Activated CD4-positive, CD25-positive, alpha-beta regulatory T cell (primary cell): ENCODE measurements around the gene ALDH4A1.
"Not testable (repeated sequence)": the region's sequence is repeated elsewhere in the genome, so short reads cannot be mapped to it uniquely, and the experiment has no call there.

Experiments used
- DNase-seq, 4 experiments: peaks; one replicate each; lab custom pipeline; 2025; lab: John Stamatoyannopoulos, UW

ALDH4A1 gene

DNA sequence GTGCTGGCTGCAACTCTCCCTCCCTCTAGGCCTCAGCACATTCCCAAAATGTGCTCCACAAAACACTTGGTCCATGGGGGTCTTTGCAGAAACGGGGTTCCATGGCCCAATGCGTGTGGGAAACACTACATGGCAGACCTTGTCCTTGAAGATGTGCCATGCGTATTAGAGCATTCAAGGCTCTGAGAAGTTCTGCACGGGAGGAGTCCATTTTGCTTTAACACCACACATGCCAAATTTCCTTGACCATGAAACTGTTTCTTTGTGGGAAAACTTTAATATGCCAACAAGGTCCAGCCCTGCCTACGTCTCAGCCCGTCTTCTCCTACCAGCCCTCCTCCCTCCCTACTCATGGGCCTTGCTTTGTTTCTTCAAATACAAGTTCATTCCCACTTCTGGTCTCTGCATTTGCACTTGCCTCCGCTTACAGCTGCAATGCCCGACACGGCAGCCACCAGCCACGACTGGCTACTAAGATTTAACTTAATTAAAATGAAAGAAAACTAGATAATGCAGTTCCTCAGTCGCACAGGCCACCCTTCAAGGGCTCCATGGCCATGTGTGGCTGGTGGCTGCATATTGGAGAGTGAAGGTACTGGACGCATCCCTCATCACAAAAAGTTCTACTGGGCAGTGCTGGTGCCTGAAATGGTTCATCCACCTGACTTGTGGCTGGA, 23.7 kb downstream of the ALDH4A1 start:
- DNase-seq, result no peak

- DNase-seq, result no peak
Observed at GRCh38 chr1:18877282-18877681, 25.1 kb downstream of the ALDH4A1 start.

DNA sequence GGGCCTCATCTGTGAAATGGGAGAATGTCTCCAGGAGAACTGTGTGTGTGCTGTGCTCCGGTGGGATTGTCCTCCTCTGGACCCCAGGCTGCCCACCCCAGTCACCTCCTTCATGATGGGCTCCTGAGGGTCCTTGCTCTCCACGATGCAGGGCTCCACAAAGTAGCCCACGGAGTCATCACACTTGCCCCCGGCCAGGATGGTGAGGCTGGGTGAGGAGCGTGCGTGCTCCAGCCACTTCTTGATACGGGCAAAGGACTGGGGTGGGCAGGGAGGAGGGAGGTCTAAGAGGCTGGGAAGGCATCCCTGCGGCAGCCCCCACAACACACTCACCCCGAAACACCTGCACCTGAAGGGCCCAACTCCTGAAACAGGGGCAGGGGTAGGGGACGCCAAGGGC, 26.1 kb downstream of the ALDH4A1 start:
- no peak for DNase-seq

DNA sequence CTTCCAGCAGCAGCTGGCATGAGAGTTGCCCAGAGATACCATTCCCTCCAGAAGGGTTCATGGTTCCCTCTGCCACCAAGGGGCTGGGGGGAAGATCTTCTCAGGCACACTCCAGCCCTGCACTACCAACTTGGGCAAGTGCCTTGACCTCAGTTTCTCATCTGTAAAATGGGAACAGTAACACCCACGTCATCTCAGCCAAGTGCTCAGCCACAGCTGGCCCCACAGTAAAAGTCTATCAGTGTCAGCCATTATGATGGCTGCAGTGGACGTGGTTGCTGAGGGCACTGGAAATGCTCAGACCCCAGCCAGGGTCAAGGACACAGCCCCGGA, 26.6 kb downstream of the ALDH4A1 start:
- DNase-seq, result no peak

DNA sequence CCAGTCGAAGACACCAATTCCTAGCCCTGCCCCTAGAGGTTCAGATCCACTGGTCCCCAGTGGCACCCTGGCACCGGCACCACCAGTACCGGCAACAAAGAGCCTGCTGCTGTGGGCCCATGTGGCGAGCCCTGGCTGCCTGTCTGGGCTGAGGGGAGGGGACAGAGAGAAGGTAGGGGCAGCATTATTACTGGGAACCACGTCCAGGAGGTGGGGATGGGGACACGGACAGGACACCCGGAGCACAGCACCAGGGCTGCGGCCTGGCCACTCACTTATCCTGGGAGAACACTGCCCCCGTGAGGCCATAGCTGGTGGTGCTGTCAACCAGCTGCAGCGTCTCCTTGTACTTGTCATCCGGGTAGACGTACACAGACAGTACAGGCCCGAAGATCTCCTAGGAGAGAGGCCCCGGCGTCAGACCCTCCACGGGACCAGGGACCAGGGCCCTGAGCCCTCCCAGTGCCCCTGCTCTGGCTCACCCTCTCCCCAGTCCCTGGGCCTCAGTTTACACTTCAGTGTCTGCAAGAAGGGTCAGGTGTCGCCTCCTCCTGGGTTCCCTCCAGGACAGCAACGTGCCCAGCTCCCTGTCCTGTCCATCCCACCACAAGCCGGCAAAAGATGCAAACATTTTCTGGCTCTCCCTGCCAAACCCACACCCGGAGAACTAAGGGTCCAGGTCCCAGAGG, 27.1 kb downstream of the ALDH4A1 start:
- DNase-seq, result peak; percentile 32 to 47 (median 37)

DNA sequence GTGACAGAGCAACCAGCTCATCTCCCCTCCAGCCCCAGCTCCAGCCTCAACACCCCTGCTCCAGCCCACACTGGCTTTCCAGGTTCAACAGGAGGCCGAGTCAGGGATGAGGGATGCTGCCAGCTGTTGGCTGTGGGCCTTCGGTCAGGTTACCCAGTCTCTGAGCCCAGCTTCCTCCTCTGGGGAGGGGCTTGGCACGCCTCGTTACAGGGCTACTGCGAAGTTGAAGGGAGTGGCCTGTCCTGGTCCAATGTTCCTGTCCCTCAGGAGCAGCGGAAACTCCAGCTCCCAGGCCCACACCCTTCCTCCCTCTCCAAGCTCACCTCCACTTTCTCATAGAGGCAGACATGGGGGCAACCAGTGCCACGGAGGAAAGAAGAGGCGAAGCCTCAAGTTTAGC, 27.8 kb downstream of the ALDH4A1 start:
- no peak for DNase-seq

DNA sequence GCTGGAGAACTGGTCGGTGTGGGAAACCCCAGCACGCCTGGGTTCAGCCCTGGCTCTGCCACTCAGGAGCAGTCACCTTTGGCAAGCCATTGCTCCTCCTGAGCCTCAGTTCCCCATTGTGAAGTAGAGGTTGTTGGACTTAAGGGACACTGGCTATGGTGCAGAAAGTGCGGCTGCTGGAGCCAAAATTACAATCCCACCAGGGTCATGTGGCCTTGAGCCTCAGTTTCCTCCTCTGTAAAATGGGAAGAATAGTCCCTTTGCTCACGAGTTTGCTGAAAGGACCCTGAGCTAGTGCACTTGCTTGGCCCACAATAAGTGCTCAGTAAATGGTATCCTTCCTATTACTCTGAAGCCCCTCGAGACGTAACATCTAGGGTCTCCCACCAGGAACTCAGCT, 28.3 kb downstream of the ALDH4A1 start:
- no peak for DNase-seq

DNA sequence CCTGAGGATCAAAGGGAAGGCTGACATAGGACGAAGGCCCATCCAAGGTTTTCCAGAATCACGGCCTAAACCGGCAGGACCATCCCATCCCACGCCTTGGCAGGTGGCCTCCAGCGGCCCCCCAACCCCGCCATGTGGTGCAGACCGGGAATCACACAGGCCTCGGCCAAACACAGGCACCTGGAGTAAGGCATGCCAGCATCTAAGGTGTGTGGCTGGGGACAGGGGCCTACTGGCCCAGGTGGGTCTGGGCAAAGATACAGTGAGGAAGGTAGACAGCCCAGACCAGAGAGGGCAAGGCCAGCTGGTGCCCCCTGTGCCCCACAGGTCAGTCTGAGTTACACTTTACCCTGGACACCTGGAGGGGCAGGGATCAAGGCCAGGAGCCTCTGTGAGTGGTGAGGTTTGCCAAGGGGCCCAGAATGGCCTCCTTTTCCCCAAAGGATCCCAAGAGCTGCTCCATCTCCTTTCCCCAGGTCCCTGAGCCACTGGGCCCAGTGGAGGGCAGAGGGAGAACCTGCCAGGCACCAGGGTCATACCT, 30.2 kb downstream of the ALDH4A1 start:
- DNase-seq, result no peak

DNA sequence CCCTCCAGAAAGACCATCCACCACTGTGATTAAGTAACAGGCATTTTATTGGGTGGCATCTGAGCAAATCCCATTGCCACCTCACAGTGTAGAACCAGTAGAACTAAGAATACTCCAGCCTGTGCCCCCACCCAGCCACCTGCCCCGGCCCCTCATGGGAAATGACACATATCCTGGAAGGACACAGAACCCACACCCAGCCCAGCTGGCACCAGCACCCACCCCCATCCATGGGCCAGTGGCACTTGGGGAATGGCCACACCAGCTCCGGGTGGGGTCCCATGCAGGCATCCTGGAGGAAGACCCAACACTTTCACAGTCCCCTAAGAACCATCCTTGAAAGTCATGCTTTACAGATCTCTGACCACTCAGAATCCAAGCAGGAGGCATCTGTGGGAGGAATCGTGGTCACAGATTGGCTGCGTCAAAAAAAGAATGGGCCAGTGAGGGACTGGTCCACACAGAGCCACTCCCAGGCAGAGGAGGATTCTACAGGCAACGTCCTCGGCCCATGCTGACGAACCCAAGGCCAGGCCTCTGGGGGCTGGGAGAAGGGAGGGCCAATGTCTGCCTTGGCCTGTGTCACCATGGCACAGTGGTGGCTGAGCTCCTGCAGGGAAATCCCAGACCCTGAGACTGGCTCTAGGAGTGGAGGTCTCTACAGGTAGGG, 30.8 kb downstream of the ALDH4A1 start:
- no peak for DNase-seq

GRCh38 chr1:18870957-18871356, 31.4 kb downstream of the ALDH4A1 start:
- DNase-seq, result no peak

GRCh38 chr1:18870595-18870865, 31.8 kb downstream of the ALDH4A1 start:
- not testable (repeated sequence) for DNase-seq

- DNase-seq, result no peak
Observed at GRCh38 chr1:18869847-18870594, 32.3 kb downstream of the ALDH4A1 start.

- DNase-seq, result no peak
Observed at GRCh38 chr1:18868801-18869424, 33.4 kb downstream of the ALDH4A1 start.

- no peak for DNase-seq
Observed at GRCh38 chr1:18868354-18868753, 34.0 kb downstream of the ALDH4A1 start.

- DNase-seq, result no peak
Observed at GRCh38 chr1:18866846-18867245, 35.5 kb downstream of the ALDH4A1 start.

GRCh38 chr1:18866314-18866713, 36.0 kb downstream of the ALDH4A1 start:
- no peak for DNase-seq

DNA sequence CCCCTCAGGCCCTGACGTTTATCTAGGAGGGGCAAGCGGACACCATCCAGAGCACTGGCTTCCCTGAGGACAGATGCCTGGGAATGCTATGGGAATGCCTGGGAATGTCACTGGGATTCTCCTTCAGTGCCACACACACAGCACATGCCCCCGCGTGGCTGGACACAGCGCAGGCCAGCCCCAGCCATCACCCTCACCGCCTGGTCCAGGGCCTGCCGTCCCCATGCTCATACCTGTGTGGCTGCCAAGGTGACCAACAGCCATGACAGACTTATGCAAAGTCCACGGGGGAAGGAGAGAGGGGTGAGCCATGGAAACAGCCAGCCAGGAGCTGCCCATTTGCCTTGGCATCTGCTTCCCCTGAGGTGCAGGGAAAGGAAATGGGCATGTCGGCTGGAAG, 37.2 kb downstream of the ALDH4A1 start:
- no peak for DNase-seq

GRCh38 chr1:18861590-18861989, 40.8 kb downstream of the ALDH4A1 start:
- DNase-seq, result no peak

GRCh38 chr1:18861082-18861481, 41.3 kb downstream of the ALDH4A1 start:
- DNase-seq, result no peak

DNA sequence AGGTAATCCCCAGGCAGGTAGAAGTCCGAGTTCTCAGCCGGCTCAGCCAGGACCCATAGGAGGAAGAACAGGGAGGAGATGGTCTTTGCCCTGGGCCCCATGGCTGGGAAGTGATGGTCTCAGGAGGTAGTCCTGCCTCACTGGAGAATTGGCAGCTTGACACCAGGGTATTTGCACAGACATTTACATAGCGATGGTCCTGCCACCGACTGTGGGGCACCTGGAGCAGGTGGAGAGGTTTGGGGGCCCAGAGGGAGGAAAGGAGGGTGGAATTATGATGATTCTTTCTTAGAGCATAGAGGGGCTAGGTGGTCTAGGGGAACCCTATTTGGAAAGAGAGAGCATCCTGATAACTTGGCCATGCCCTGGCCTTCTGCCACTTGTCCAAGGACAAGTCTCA, 42.8 kb downstream of the ALDH4A1 start, which contains the start of gene TAS1R2:
Gene TAS1R2 (minus strand): TSS at position 101 of the 400 bp plus-strand sequence. CDS start 0 bp downstream, at position 101.
- no peak for DNase-seq

GRCh38 chr1:18858070-18858688, 44.2 kb downstream of the ALDH4A1 start:
- no peak for DNase-seq

DNA sequence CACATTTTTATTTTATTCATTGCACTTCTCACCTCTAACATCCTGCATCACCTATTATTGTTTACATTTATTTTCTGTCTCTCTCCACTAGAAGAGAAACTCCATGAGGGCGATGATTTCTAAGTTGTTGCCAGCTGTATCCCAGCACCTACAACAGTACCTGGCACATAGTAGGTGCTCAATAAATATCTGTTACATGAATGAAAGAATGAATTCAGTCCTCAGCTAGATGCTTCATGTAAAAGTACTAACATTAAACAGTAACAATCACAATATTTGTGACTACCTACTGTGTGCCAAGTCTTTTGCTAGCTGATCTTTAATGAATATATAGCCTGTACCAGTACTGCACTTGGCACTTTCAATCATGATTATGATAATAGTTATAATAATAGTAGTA, 45.9 kb downstream of the ALDH4A1 start:
- no peak for DNase-seq
